Urothelium cell line (cell line): ENCODE measurements around the gene THRAP3.

Experiments used
- DNase-seq: peaks from one replicate; pipeline ENCODE4 v3.0.0; 2011; ENCODE audit warnings: low spot score, mixed read lengths
- FAIRE-seq: peaks from 2 replicates; lab custom pipeline; 2011; peaks lifted over from hg19 to GRCh38; lab: Jason Lieb, UNC

Gene THRAP3

GRCh38 chr1:36322041-36322785 is 98.0 kb downstream of the THRAP3 start:
- DNase-seq (no peak), FAIRE-seq (no peak)

- no peak for DNase-seq
- no peak for FAIRE-seq
These were observed 98.8 kb downstream of the THRAP3 start for GRCh38 chr1:36322786-36323635.

- no peak for FAIRE-seq
- DNase-seq = no peak
These were observed 99.6 kb downstream of the THRAP3 start, which contains the start of gene EVA1B for GRCh38 chr1:36323636-36324352. TSS of gene EVA1B (minus strand) at chr1:36323645. CDS start at chr1:36323037, 608 bp downstream.

- DNase-seq (no peak), FAIRE-seq (no peak)
These were observed 100.1 kb downstream of the THRAP3 start for GRCh38 chr1:36324353-36324703.

GRCh38 chr1:36326499-36326898 is 102.3 kb downstream of the THRAP3 start:
- no peak for DNase-seq

GRCh38 chr1:36327421-36328087 is 103.3 kb downstream of the THRAP3 start:
- DNase-seq (no peak), FAIRE-seq (no peak)

More at GRCh38 chr1:36326499-36326898, 102.3 kb downstream of the THRAP3 start:
- no peak for FAIRE-seq

- no peak for DNase-seq
- no peak for FAIRE-seq
These were observed 103.8 kb downstream of the THRAP3 start for GRCh38 chr1:36328088-36328480.

- no peak for FAIRE-seq
- no peak for DNase-seq
These were observed 104.5 kb downstream of the THRAP3 start for GRCh38 chr1:36328713-36329112.

GRCh38 chr1:36329817-36330216 is 105.6 kb downstream of the THRAP3 start:
- DNase-seq (no peak), FAIRE-seq (no peak)

- FAIRE-seq = no peak
- DNase-seq = no peak
These were observed 106.7 kb downstream of the THRAP3 start for GRCh38 chr1:36330940-36331339.

- DNase-seq (no peak), FAIRE-seq (no peak)
These were observed 113.6 kb downstream of the THRAP3 start for GRCh38 chr1:36337830-36338229.

GRCh38 chr1:36339215-36339614 is 115.0 kb downstream of the THRAP3 start:
- DNase-seq = no peak
- FAIRE-seq = no peak

- no peak for DNase-seq
- FAIRE-seq = no peak
These were observed 115.4 kb downstream of the THRAP3 start for GRCh38 chr1:36339615-36340014.

GRCh38 chr1:36341626-36342320 is 117.5 kb downstream of the THRAP3 start:
- no peak for DNase-seq
- no peak for FAIRE-seq

- DNase-seq (peak; percentile 36), FAIRE-seq (no peak)
These were observed 118.4 kb downstream of the THRAP3 start for GRCh38 chr1:36342426-36343185.

GRCh38 chr1:36343651-36344394 is 119.6 kb downstream of the THRAP3 start:
- no peak for DNase-seq
- FAIRE-seq = no peak

- no peak for DNase-seq
- FAIRE-seq = no peak
These were observed 120.1 kb downstream of the THRAP3 start for GRCh38 chr1:36344395-36344680.

- no peak for FAIRE-seq
These were observed 121.1 kb downstream of the THRAP3 start for GRCh38 chr1:36345353-36345752.

GRCh38 chr1:36346741-36347370 is 122.6 kb downstream of the THRAP3 start:
- DNase-seq (no peak), FAIRE-seq (no peak)

More at GRCh38 chr1:36345353-36345752, 121.1 kb downstream of the THRAP3 start:
- no peak for DNase-seq
